SK-N-SH treated with all-trans-retinoic acid at 6 μM for 48 hours (cell line): Measurements from ENCODE around the gene GALNTL6.

Experiments
- PATZ1 ChIP-seq: fragments of 250-450 bp; sonication (Bioruptor Pico); IDR thresholded peaks from 2 replicates; pipeline ENCODE4 v1.8.0; 2020; ENCODE audit warnings: mild to moderate bottlenecking, moderate library complexity, borderline replicate concordance
- RARB ChIP-seq: fragments of 250-450 bp; sonication (Bioruptor Pico); IDR thresholded peaks from 2 replicates; pipeline ENCODE4 v1.8.0; 2021; ENCODE audit warnings: mild to moderate bottlenecking, moderate library complexity
- SNAI2 ChIP-seq: fragments of 250-450 bp; sonication (Bioruptor Pico); IDR thresholded peaks from 2 replicates; pipeline ENCODE4 v1.5.0; 2020; ENCODE audit warnings: mild to moderate bottlenecking, moderate library complexity
- ZFP3 ChIP-seq: fragments of 250-450 bp; sonication (Bioruptor Pico); IDR thresholded peaks from 2 replicates; pipeline ENCODE4 v1.5.0; 2020; ENCODE audit warnings: mild to moderate bottlenecking, moderate library complexity
- ZFP30 ChIP-seq: fragments of 450-650 bp; formaldehyde crosslinking; IDR thresholded peaks from 2 replicates; pipeline ENCODE4 v1.5.0; 2022; ENCODE audit warnings: mild to moderate bottlenecking, moderate library complexity
- ZNF70 ChIP-seq: fragments of 450-650 bp; formaldehyde crosslinking; IDR thresholded peaks from 2 replicates; pipeline ENCODE4 v1.5.0; 2020; ENCODE audit warnings: mild to moderate bottlenecking, moderate library complexity

GRCh38 chr4:172042714-172043114, 229.5 kb downstream of the GALNTL6 start:
- TF ChIP-seq ZNF70 (no peak), PATZ1 (no peak), ZFP3 (CRISPR knock-in tag) (no peak), ZFP30 (CRISPR knock-in tag) (no peak), SNAI2 (CRISPR knock-in tag) (no peak), RARB (CRISPR knock-in tag) (no peak)
